ENCODE results near the gene RLN3. TPM values are rescaled to one million over a fixed set of nuclear protein-coding genes. Genes with fewer than 3 reads are reported as not detected.

The RLN3 gene
- total and polyA plus RNA-seq, 10 donors, result 0.35 TPM; not detected in 9

DNA sequence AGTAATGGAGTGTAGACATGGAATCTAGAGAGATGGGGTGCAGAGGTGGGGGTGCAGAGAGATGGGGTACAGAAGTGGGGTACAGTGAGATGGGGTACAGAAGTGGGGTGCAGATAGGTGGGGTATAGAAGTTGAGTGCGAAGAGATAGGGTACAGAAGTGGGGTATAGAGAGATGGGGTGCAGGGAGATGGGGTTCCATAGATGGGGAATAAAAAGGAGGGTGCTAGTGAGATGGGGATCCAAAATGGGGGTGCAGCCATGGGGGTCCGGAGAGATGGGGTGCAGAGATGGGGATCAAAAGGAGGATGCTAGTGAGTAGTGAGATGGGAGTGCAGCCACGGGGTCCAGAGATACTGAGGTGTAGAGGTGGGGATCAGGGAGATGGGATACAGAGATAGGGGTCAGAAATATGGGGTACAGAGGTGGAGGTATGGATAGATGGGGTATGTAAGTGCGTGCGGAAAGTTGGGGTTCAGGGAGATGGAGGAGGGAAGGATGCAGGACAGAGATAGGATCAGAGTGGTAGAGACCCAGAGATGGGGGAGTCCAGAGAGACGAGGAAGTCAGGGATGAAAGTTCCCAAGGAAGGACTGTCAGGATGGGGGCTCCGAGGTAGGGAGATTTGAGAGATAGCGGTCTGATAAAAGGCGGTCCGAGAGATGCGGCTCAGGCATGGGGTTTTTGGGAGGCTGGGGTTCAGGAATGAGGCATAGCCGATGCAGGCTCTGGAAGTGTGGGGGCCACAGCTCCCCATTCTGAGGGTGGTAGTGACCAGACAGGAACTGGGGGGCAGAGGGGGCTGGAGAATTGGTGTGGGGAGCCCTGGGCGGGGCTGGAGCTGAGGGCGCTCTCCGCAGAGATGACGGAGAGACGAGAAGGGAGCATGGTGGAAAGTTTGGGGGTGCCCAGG is 30.5 kb downstream of the RLN3 start:
- Histone ChIP-seq H3K36me3 (peaks cover 0 to under 1% (median 0%) of the 10 kb centered on the region in 6 donors), H3K27me3 (replicated peaks in 1 of 7) (peaks cover 0 to 79% (median 44%) of the 10 kb centered on the region in 7 donors), H3K4me3 (peak overlapping the region in 1 of 8 donors; percentile 63), H3K27ac (no peak overlapping the region), H3K4me1 (peaks cover 0 to 26% (median 17%) of the 10 kb centered on the region in 6 donors), H3K9me3 (peaks cover 0 to 1% (median 0%) of the 10 kb centered on the region in 8 donors)
- intact Hi-C loops (cut with DNase I; ENCODE audit: low total_unique reads), result no loop called here
- DNase-seq, result no peak
- TF ChIP-seq POLR2A (IDR thresholded peaks at IDR 0.05) (no peak), POLR2AphosphoS5 (IDR thresholded peaks at IDR 0.05) (no peak)
- TF ChIP-seq, protein P1, sequence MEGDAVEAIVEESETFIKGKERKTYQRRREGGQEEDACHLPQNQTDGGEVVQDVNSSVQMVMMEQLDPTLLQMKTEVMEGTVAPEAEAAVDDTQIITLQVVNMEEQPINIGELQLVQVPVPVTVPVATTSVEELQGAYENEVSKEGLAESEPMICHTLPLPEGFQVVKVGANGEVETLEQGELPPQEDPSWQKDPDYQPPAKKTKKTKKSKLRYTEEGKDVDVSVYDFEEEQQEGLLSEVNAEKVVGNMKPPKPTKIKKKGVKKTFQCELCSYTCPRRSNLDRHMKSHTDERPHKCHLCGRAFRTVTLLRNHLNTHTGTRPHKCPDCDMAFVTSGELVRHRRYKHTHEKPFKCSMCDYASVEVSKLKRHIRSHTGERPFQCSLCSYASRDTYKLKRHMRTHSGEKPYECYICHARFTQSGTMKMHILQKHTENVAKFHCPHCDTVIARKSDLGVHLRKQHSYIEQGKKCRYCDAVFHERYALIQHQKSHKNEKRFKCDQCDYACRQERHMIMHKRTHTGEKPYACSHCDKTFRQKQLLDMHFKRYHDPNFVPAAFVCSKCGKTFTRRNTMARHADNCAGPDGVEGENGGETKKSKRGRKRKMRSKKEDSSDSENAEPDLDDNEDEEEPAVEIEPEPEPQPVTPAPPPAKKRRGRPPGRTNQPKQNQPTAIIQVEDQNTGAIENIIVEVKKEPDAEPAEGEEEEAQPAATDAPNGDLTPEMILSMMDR (IDR thresholded peaks at IDR 0.05 in 8 of 11, conservative IDR thresholded peaks at IDR 0.05 in 3 of 11), result no peak
- 23 to 25% (median 24%) methylated on average over 17 of the region's 17 CpGs for WGBS, 5 donors

DNA sequence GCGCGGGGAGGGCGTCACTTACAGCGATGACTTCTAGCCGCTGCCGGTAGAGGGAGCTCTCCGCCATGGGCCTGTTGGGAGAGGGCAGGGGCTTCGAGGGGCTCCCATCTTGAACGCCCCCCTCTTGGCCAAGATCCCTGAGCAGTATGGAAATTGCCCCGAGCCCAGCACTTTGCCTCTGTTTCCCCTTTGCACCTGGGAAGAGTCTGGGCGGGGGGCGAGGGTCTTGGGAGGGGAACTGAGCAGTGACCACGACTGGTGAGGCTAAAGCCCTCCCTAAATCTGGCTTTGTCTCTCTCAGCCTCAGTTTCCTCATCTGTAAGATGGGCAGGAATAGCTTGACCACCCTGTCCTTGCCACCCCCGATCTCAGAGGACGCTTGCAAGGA is 31.1 kb downstream of the RLN3 start:
- H3K36me3 ChIP-seq, result no peaks in the 10 kb centered on the region
- 13 to 20% (median 17%) methylated on average over 15 of the region's 15 CpGs for WGBS, 5 donors
- H3K4me1 ChIP-seq, result peaks cover 0 to 26% (median 17%) of the 10 kb centered on the region in 6 donors
- no peak for DNase-seq
- no peak overlapping the region for H3K4me3 ChIP-seq
- H3K9me3 ChIP-seq, result no peaks in the 10 kb centered on the region
- no peak for TF ChIP-seq POLR2A (IDR thresholded peaks at IDR 0.05)
- TF ChIP-seq, protein P1 (IDR thresholded peaks at IDR 0.05 in 8 of 11, conservative IDR thresholded peaks at IDR 0.05 in 3 of 11), result peak; percentile 8 to 72 (median 56)
- peaks cover 0 to 84% (median 44%) of the 10 kb centered on the region in 7 donors for H3K27me3 ChIP-seq (replicated peaks in 1 of 7)
- no peak overlapping the region for H3K27ac ChIP-seq
- intact Hi-C loops (cut with DNase I; ENCODE audit: low total_unique reads), result no loop called here

DNA sequence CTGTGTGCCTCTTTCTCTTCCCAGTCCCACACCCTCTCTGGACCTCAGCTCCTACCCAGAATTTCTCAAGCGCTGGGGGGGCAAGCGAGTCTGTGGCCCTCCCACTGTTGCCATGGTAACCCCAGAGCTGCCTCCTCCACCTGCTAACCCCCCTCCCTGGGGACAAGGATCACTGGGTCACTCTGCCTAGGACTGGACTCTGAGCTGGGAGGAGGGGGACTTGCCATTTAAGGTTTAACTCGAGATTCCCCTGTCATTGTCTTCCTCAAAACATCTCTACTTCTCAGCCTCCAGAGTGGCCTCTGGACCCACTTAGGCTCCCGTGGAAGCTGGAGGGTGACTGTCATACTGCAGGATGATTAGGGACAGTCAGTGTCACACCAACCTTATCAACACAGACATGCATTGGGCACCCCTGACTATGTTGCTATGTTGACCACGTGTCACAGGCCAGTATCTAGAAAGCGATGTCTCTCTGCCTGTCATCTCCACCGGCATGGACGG is 31.8 kb downstream of the RLN3 start:
- H3K4me1 ChIP-seq, result peaks cover 0 to 26% (median 17%) of the 10 kb centered on the region in 6 donors
- intact Hi-C loops (cut with DNase I; ENCODE audit: low total_unique reads), result no loop called here
- no peak overlapping the region for H3K27ac ChIP-seq
- TF ChIP-seq, protein P1 (IDR thresholded peaks at IDR 0.05 in 8 of 11, conservative IDR thresholded peaks at IDR 0.05 in 3 of 11), result no peak
- no peak for TF ChIP-seq POLR2AphosphoS5 (IDR thresholded peaks at IDR 0.05)
- no peak for TF ChIP-seq POLR2A (IDR thresholded peaks at IDR 0.05)
- no peak overlapping the region for H3K4me3 ChIP-seq
- peaks cover 0 to 79% (median 44%) of the 10 kb centered on the region in 7 donors for H3K27me3 ChIP-seq (replicated peaks in 1 of 7)
- no peak for DNase-seq
- no peaks in the 10 kb centered on the region for H3K9me3 ChIP-seq
- no peaks in the 10 kb centered on the region for H3K36me3 ChIP-seq
- 54 to 66% (median 58%) methylated on average over 8 of the region's 8 CpGs for WGBS, 5 donors
